Measurements from ENCODE around the gene BBS7. TPM values are rescaled to one million over a fixed set of nuclear protein-coding genes. Genes with fewer than 3 reads are reported as not detected.
A peak's percentile ranks its signal among the peaks of the same experiment; 100 is the strongest.

The BBS7 gene
- 12.8 TPM for polyA plus RNA-seq (ENCODE audit: insufficient read length)

- peak; percentile 88 for DNase-seq (ENCODE audit: low read depth)
Measured at GRCh38 chr4:121869841-121870822, at the start of gene BBS7. Gene BBS7 (minus strand): TSS chr4:121870474. CDS start chr4:121870313, 161 bp downstream.

- DNase-seq (ENCODE audit: low read depth) = no peak
Measured at GRCh38 chr4:121913667-121914066, 43.4 kb upstream of the BBS7 start.

DNA sequence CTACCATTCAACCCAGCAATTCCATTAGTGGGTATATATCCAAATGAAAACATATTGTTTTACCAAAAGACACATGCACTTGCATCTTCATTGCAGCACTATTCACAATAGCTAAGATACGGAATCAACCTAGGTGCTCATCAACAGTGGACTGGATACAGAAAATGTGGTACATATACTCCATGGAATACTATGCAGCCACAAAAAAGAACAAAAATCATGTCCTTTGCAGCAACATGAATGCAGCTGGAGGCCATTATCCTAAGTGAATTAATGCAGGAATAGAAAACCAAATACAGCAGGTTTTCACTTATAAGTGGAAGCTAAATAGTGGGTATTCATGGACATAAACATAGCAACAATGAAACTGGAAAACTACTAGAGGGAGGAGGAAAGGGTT is 38.1 kb upstream of the BBS7 start:
- no peak for DNase-seq (ENCODE audit: low read depth)

DNA sequence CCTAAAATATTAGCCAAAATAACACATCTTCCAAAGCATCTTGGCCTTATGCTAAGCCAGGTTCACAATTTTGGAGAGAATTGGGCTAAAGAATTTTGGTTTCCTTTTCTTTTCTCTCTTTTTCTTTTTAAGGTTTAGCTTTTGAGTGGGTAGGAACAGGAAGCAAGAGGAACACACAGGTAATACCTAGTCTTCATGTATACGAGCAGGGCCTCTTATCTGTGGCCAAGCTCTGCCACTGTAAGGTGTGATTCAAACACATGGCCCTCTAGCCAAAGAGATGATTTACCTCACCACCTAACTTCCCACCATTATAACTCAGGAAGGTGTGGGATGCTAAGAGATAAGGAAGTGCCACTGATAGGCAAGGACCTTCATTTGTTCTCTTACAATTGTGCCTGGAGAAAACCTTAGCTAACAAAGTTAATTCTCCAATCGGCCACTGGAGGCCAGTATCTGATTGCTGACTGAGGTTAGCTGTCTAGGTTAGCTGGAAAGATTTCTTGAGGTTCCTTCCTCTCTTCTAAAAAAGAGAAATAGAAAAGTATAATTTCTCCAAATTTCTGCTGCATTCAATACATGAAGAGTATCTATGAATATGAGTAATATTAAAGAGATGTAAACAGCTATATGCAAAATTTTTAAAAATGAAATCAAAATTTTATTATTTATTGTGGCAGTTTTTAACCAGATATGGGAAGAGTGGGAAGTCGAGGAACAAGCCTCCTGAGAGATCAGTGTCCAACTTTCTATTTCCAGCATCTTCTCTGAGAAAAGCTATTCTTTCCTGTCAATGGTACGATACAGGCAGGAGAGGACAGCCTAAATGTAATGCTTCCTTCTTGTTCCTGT is 30.1 kb upstream of the BBS7 start:
- peak; percentile 36 for DNase-seq (ENCODE audit: low read depth)

GRCh38 chr4:121898150-121898549 is 27.9 kb upstream of the BBS7 start:
- DNase-seq (ENCODE audit: low read depth) = no peak

DNA sequence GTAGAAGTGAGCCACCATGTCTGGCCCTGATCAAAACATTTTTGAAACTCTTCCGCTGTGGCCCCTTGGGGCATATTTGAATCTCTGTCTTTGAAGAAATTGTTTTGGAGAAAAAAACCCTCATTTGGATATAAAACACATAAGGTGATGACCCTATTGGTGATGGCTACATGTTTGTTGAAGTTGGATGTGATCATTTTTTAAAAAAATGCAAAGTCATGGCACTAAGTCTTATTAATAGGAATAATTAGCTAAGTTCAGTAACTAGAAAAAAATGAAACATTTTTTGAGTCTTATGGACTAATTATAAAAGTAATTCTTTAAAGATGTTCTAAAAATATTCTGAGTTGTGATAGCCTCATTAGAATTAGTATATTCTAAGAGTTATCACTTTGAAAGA is 17.9 kb upstream of the BBS7 start:
- no peak for DNase-seq (ENCODE audit: low read depth)

GRCh38 chr4:121885115-121885514 is 14.8 kb upstream of the BBS7 start:
- DNase-seq (ENCODE audit: low read depth) = no peak

DNA sequence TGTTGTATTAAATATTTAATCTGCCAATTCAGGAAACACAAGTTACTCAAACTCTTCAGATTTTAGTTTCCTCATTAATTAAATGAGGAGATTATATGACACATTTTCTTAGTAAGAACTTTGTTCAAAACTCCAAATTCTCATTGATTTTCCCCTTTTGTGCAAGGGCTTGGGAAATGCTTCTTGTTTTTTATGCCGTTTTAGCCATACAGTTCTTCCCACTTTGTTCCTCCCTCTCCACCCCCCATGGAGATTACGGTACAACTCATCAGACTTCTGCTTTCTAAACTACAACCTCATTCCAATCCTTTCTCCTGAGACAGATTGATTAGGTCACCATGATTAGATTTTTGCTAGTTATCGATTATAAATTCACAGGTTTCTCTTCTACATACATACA is 10.9 kb upstream of the BBS7 start:
- DNase-seq (ENCODE audit: low read depth) = no peak

GRCh38 chr4:121879135-121879534 is 8.9 kb upstream of the BBS7 start:
- no peak for DNase-seq (ENCODE audit: low read depth)

GRCh38 chr4:121877041-121877773 is 6.9 kb upstream of the BBS7 start:
- no peak for DNase-seq (ENCODE audit: low read depth)

DNA sequence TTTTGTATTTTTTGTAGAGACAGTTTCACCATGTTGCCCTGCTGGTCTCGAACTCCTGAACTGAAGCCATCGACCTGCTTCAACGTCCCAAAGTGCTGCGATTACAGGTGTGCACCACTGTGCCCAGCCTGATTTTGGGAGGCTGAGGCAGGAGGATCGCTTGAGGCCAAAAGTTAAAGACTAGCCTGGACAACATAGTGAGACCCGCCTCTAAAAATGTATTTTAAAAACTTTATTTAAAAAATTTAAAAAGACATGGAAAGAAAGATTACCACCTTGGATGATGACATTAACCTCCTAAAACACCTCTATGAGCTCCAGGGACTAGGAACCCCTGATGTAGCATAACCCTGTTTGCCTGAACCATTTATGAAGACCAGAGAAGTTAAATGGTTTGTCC is 5.8 kb upstream of the BBS7 start:
- no peak for DNase-seq (ENCODE audit: low read depth)

DNA sequence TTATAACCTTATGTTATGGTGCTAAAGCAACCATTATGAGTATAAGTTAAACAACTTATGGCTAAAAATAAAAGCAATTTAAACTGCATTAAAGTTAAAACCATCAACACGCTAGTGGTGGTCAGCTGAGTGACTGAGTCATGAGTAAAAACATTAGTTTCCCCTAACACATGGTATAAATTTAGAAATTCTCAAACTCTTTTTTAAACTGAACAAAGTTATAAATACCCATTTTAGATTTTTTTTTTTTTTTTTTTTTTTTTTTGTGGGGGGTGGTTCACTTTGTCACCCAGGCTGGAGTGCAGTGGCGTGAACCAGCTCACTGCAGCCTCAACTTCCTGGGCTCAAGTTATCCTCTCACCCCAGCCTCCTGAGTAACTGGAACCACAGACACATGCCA is 5.4 kb upstream of the BBS7 start:
- DNase-seq (ENCODE audit: low read depth) = no peak

DNA sequence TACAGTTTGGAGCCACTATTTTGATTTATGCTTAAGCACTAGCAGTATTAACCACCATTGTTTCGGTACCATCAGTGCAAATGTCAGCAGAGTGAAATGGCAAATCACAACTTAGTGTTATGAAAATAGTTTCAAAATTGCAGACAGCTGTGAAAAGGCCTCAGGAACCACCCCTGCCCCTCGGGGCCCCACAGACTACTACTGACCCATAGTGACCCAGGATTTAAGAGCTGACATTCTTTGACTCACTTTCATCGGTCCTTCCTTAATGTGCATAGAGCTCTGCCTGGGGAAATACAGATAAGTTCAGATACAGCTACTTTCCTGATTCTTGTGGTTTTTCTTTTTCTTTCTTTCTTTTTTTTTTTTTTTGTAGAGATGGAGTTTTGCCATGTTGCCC is 3.3 kb upstream of the BBS7 start:
- DNase-seq (ENCODE audit: low read depth) = no peak

GRCh38 chr4:121863799-121864198 is 6.5 kb downstream of the BBS7 start:
- DNase-seq (ENCODE audit: low read depth) = no peak

GRCh38 chr4:121861426-121861825 is 8.8 kb downstream of the BBS7 start:
- no peak for DNase-seq (ENCODE audit: low read depth)

DNA sequence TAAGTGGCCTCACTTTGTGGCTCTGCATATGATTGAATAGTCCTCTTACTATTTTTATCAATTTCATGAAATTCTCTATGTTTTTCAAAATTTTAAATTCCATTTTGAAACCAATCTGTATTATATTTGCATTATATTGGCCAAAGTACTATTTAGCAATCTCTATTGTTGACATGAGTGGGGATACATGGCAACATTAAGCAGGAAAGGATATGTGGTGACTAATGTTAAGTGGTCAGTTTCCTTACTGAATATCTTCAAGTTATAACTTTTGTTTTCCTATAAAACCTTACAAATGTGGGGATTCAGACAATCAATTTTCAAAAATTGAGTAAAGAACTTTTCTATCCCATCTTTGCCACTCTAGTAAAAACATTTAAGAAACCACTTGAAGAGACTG is 10.2 kb downstream of the BBS7 start:
- DNase-seq (ENCODE audit: low read depth) = no peak

GRCh38 chr4:121851354-121851753 is 18.9 kb downstream of the BBS7 start:
- DNase-seq (ENCODE audit: low read depth) = no peak

DNA sequence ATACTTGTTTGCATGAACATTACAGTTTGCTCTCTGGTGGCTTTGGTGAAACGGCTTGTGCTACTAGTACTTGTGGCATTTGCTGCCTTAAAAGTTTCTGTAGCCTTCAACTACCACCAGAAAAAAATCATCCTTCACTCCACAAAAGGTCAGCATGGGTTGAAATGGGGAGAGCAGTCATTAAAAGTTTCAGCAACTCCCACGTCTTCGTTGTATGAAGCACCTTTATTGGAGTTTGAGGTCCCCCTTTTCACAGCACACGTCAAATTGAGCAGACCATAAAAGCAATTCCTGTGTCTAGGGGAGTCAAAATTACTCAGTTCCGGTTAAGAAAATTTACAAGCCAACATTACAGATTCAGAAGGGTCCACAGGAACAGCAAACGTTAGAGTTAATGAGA is 23.6 kb downstream of the BBS7 start:
- no peak for DNase-seq (ENCODE audit: low read depth)

DNA sequence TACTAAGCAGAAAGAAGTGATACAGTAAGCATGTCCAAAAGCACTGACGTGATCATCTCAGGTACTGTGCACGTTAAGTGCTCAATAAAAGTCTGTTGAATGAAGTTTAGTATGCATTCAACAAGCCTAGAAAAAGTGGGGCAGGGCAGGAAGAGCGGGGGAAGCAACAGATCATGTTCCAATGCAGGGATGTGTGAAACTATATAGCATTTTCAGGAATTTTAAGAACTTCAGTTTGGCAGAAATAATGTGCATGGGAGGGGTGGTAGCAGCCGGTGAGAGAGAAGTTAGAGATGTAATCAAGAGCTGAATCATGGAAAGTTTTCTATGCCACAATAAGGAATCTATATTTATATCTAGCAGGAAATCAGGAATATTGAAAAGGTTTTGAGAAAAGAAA is 27.4 kb downstream of the BBS7 start:
- no peak for DNase-seq (ENCODE audit: low read depth)

DNA sequence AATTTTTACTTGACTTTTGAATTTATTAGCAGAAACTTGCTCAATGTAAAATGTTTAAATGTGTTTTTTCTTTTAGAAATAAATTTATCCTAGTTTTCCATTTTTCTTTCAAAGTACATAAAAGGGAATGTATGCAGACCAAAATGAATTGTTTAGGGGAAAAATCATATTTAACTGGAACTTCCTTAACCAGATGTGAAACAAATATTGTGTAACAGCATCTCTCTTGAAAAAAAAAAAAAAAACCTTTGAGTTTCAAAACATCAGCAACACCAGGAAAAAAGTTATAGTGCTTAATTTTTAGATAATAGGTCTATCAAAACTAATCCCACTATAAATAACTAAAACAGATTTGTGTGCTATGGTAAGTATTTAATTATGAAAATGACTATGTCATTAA is 32.1 kb downstream of the BBS7 start:
- no peak for DNase-seq (ENCODE audit: low read depth)

DNA sequence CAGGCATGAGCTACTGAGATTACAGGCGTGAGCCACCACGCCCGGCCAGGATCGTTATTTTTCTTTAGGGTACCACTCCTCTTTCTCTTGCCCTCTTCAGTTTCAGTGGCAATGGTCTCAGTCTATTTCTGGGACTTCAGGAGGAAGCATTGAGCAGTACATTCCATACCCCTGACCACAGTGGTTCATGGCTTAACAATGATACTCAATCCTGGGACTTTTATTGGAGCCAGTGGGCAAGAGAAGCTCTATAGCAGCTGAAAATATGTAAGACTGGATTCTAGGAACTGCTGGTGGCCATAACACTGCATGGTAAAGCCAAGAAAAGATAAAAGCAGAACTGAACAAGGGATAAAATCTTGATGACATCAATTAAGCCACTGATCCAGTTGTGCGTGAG is 40.8 kb downstream of the BBS7 start:
- no peak for DNase-seq (ENCODE audit: low read depth)

GRCh38 chr4:121827853-121828252 is 42.4 kb downstream of the BBS7 start:
- DNase-seq (ENCODE audit: low read depth) = no peak

Measured in forelimb muscle (tissue), 1 donor.